SU-DHL-6 (cell line): ENCODE data around the gene CEP170B.

Experiments
- H2AFZ ChIP-seq: fragments of 200-600 bp; sonication (generic); 2 replicates; pipeline ENCODE4 v1.6.1; 2014; ENCODE audit warnings: low read depth, mild to moderate bottlenecking, moderate library complexity, mixed read lengths, antibody characterized with exemption, low read length; ENCODE audit not compliant: severe bottlenecking
- H3F3A ChIP-seq: fragments of 200-600 bp; shearing (Covaris generic); 2 replicates; pipeline ENCODE4 v1.6.0; 2016; ENCODE audit warnings: antibody characterized with exemption, mild to moderate bottlenecking; ENCODE audit not compliant: insufficient read depth
- H3K27ac ChIP-seq: fragments of 200-600 bp; sonication (generic); 2 replicates; pipeline ENCODE4 v1.5.1; 2016; ENCODE audit warnings: low read depth, mild to moderate bottlenecking, low read length, moderate library complexity, mixed read lengths
- H3K27me3 ChIP-seq: fragments of 200-600 bp; sonication (generic), shearing (Covaris generic); 2 replicates; pipeline ENCODE4 v1.6.0; 2014; ENCODE audit warnings: mild to moderate bottlenecking, low read length
- H3K36me3 ChIP-seq: fragments of 200-600 bp; sonication (generic); 2 replicates; pipeline ENCODE4 v1.6.1; 2014; ENCODE audit warnings: mild to moderate bottlenecking, low read length, mixed read lengths
- H3K4me2 ChIP-seq: fragments of 300-600, 200-600 bp; shearing (Covaris generic), sonication (generic); 2 replicates; pipeline ENCODE4 v1.6.0; 2014; ENCODE audit warnings: low read length, low read depth, mild to moderate bottlenecking; ENCODE audit not compliant: poor library complexity, severe bottlenecking
- H3K4me3 ChIP-seq: fragments of 200-600 bp; sonication (generic); 2 replicates; pipeline ENCODE4 v1.5.1; 2014; ENCODE audit warnings: antibody characterized with exemption, low read length, mild to moderate bottlenecking, mixed read lengths; ENCODE audit not compliant: insufficient read depth, poor library complexity, severe bottlenecking
- H3K79me2 ChIP-seq: fragments of 200-600 bp; sonication (generic); 2 replicates; pipeline ENCODE4 v1.6.1; 2014; ENCODE audit warnings: mild to moderate bottlenecking, low read length, moderate library complexity; ENCODE audit not compliant: insufficient read depth
- H3K9ac ChIP-seq: fragments of 200-600 bp; sonication (generic); 2 replicates; pipeline ENCODE4 v1.7.0; 2014; ENCODE audit warnings: mild to moderate bottlenecking, low read length
- H3K9me2 ChIP-seq: fragments of 200-600 bp; sonication (generic); replicated peaks from 2 replicates; pipeline ENCODE4 v1.6.1; 2014; ENCODE audit warnings: low read length; ENCODE audit not compliant: insufficient read depth
- H3K9me3 ChIP-seq: fragments of 200-600 bp; sonication (generic); 2 replicates; pipeline ENCODE4 v1.6.1; 2014; ENCODE audit warnings: low read length, mixed read lengths; ENCODE audit not compliant: insufficient read depth
- H4K20me1 ChIP-seq: fragments of 200-600 bp; sonication (generic); 2 replicates; pipeline ENCODE4 v1.6.1; 2014; ENCODE audit warnings: low read depth, mild to moderate bottlenecking, antibody characterized with exemption, low read length, moderate library complexity, mixed read lengths
- CTCF ChIP-seq: fragments of 200-600 bp; sonication (generic); IDR thresholded peaks from one replicate; pipeline ENCODE4 v1.5.1; 2017; ENCODE audit warnings: antibody characterized with exemption, mild to moderate bottlenecking, low read length, moderate library complexity; ENCODE audit not compliant: insufficient read depth, poor library complexity, severe bottlenecking
- EZH2phosphoT487 ChIP-seq: fragments of 200-600 bp; sonication (generic), shearing (Covaris generic); conservative IDR thresholded peaks from 2 replicates; pipeline ENCODE4 v1.6.1; 2018; ENCODE audit warnings: mild to moderate bottlenecking, antibody characterized with exemption, low read length, moderate library complexity, mixed read lengths

The CEP170B gene

GRCh38 chr14:104928391-104929133 lies 63.5 kb downstream of the CEP170B start:
- H3K27me3 ChIP-seq = no peaks in the 10 kb centered on the region
- H4K20me1 ChIP-seq = no peaks in the 10 kb centered on the region
- no peak overlapping the region for H3K27ac ChIP-seq
- no peak overlapping the region for H3K4me2 ChIP-seq
- H3K9ac ChIP-seq = no peak overlapping the region
- no peaks in the 10 kb centered on the region for H3K79me2 ChIP-seq
- H3F3A ChIP-seq = no peaks in the 10 kb centered on the region
- H3K9me3 ChIP-seq = no peaks in the 10 kb centered on the region
- TF ChIP-seq CTCF = no peak
- no peak for TF ChIP-seq EZH2phosphoT487
- H3K9me2 ChIP-seq = no peaks in the 10 kb centered on the region
- H2AFZ ChIP-seq = no peak overlapping the region
- H3K36me3 ChIP-seq = no peaks in the 10 kb centered on the region
- no peak overlapping the region for H3K4me3 ChIP-seq

GRCh38 chr14:104929268-104930230 lies 64.5 kb downstream of the CEP170B start:
- H3K79me2 ChIP-seq = no peaks in the 10 kb centered on the region
- no peaks in the 10 kb centered on the region for H3K9me3 ChIP-seq
- no peaks in the 10 kb centered on the region for H3K27me3 ChIP-seq
- H3K27ac ChIP-seq = no peak overlapping the region
- H3F3A ChIP-seq = no peaks in the 10 kb centered on the region
- no peaks in the 10 kb centered on the region for H4K20me1 ChIP-seq
- TF ChIP-seq EZH2phosphoT487 (no peak), CTCF (no peak)
- H3K4me3 ChIP-seq = no peak overlapping the region
- H3K4me2 ChIP-seq = no peak overlapping the region
- no peaks in the 10 kb centered on the region for H3K36me3 ChIP-seq
- H2AFZ ChIP-seq = no peak overlapping the region
- H3K9me2 ChIP-seq = no peaks in the 10 kb centered on the region
- no peak overlapping the region for H3K9ac ChIP-seq

- Histone ChIP-seq H3K27ac (no peak overlapping the region), H3K9ac (no peak overlapping the region), H3K27me3 (no peaks in the 10 kb centered on the region), H4K20me1 (no peaks in the 10 kb centered on the region), H2AFZ (no peak overlapping the region), H3K4me2 (no peak overlapping the region), H3K9me2 (no peaks in the 10 kb centered on the region), H3K9me3 (no peaks in the 10 kb centered on the region), H3K36me3 (no peaks in the 10 kb centered on the region), H3F3A (no peaks in the 10 kb centered on the region), H3K79me2 (no peaks in the 10 kb centered on the region), H3K4me3 (no peak overlapping the region)
- no peak for TF ChIP-seq EZH2phosphoT487
- no peak for TF ChIP-seq CTCF
These were observed 65.6 kb downstream of the CEP170B start for GRCh38 chr14:104930526-104931303.
